Activated T-helper 9 cell treated with anti-CD3 and anti-CD28 coated beads, Interleukin-2, amount 50 U/mL, for 16 hours (primary cell): ENCODE data around the gene LKAAEAR1.

Experiments used
- DNase-seq: peaks from one replicate; pipeline ENCODE4 v3.0.0-alpha.2; 2020; ENCODE audit warnings: low read depth

The LKAAEAR1 gene

DNA sequence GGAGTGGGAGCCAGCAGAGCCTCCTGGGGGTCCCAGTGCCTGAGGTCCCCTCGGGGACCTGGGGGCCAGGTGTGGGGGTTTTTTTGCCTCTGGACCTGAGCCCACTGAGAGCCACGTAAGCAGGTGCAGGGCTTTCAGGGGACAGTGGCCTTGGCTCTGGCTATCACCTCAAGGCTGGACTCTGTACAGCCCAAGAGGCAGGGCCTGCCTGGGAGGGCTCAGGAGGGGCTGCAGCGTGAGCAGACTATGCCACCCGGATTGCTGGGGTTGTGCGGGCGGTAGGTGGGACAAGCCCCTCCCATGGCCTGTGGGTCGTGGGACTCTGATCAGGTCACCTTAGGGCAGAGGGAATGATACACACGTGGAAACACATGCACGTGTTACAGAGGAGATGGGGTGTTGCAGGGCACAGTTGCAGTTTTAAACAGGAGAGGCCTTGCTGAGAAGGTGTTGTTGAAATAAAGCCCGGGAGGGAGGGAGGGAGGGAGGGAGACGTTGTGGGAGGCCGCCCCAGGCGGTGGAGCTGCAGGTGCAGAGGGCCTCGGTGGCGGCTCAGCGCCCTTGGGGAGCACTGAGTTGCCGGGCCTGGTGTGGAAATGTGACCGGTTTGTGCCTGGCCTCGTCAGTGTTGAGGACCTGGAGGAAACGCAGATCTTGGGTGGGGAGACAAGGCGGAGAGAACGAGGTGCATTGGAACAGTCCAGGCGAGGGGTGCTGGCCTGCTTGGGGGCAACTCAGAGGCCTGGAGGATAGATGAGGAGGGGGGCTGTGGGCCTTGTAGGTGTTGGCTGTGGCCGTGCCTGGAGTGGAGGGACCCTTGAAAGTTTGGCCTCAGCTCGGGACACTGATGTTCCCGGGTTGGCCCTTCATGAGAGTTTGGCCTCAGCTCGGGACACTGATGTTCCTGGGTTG lies 18.9 kb downstream of the LKAAEAR1 start:
- DNase-seq, result no peak

DNA sequence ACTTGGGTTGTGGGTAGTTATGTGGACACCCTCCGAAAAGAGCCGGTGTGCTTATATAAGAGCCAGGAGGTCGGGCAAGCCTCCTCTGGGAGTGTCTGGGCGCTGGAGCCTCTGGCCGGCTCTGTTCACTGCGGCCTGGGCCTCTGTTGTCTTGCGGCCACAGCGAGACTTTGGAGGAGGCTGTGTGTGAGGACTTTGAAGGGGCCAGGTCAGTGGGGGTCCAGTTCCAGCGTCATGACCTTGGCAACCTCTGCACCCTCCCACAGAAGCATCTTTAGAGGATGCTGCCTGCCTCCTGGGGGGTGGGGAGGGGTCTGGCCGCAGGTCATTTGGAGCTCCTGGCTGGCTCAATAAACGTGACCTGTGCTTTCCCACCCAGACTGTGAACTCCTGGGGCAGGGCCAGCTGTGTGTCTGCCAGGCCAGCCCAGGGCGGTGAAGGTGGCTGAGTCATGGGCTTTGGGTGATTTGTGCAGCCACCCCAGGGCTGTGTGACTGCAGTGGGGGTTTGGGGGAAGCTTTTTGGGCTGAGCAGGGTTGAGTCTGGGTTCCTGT lies 20.0 kb downstream of the LKAAEAR1 start:
- no peak for DNase-seq

DNA sequence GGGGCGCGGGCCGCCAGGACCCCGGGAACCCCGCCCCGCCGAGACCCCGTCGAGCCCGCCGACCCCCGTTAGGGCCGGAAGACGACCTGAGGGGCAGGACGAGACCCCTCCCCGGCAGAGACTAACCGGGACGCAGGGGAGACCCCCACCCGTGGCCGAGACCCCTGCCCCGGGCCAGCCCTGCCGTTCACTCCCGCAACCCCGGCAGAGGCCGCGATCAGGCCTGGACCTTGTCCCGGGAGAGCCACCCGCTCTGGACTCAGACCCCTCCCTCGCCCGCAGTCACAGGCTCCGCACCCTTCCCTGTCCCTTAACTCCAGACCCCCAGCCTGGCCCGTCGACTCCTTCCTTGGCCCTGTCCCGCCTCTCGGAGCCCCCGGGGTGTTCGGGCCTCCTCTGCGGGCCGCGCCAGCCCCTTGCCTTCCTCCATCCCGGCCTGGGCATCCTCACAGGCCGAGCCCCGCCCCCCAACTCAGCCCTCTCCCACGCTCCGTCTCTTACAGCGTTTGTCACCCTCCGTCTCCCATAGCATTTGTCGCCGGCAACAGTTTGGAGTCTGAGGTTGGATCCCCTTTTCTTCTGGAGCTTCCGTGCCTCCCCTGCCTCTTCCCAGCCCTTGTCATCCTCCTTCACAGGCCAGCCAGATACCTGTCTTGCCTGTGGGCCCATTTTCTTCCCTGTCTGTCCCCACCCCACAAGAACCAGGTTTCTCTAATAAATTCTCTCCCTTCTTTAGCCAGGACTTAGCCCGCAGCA lies 20.6 kb downstream of the LKAAEAR1 start:
- DNase-seq, result peak; percentile 31

DNA sequence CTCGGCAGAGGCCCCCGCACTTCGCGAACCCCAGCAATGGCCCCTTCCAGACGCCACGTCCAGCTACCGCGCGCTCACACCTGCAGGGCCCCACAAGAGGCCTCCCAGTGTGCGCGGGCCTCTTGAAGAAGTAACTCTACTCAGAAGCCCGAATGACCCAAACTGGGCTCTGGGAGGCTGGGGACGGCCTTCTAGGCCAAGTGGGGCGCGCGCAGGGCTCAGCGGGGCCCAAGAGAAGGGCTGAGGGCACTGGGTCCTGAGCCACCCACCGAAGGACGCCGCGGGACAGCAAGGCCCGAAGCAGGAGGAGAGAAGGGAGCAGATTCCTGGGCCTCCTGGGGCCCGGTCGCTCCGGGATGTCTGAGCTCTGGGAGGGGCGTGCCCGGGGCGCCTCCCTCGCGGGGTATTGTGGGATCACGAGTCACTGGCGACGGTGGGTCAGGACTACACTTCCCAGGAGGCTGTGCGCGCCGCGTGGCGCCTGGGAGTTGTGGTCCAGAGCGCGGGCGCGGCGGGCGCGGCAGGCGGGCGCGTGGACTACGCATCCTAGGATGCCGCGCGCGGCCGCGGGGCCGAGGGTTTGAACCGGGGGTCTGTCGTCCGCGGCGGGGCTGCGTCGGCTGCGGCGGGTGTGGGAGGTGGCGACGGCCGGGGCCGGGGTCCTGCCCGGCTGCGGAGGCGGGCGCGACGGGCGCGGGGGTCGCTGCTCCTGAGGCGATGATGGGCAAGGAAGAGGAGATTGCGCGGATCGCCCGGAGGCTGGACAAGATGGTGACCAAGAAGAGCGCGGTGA lies 21.4 kb downstream of the LKAAEAR1 start, which contains the start of gene TCEA2:
TCEA2 (plus strand) TSS at position 603 of the 793 bp plus-strand sequence; CDS start at position 718, 115 bp downstream.
- peak; percentile 93 for DNase-seq

DNA sequence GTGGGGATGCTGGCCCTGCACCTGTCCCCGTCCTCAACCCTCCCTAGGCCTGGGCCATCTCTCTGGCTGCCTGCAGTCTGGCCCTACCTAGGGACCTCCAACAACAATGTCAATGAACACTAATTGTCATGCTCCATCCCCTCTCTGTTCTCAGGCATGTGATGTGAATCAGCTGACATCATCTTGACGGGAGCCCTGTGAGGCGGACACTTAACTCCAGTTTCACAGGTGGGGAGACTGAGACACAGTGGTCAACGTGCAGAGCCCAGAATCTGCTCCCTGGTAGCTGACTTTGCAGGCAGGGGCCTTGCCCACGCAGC lies 22.0 kb downstream of the LKAAEAR1 start:
- DNase-seq, result no peak

DNA sequence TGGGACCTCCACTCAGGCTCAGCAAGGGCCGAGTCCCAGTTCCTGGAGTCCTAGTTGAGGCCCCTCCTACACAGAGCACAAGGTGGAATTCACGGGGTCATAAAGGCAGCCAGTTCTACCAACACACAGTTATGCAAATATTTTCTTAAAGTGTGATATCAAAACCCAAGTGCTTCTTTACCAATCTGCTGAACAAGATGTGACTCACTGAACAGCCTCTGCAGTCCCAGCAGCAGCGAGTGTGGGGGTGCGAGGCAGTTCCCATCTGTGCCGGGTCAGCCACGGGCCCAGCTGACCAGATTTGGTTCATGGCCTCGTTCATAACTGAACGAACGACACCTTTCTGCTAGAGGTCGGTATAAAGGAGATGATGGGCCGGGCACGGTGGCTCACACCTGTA lies 25.7 kb downstream of the LKAAEAR1 start:
- no peak for DNase-seq

DNA sequence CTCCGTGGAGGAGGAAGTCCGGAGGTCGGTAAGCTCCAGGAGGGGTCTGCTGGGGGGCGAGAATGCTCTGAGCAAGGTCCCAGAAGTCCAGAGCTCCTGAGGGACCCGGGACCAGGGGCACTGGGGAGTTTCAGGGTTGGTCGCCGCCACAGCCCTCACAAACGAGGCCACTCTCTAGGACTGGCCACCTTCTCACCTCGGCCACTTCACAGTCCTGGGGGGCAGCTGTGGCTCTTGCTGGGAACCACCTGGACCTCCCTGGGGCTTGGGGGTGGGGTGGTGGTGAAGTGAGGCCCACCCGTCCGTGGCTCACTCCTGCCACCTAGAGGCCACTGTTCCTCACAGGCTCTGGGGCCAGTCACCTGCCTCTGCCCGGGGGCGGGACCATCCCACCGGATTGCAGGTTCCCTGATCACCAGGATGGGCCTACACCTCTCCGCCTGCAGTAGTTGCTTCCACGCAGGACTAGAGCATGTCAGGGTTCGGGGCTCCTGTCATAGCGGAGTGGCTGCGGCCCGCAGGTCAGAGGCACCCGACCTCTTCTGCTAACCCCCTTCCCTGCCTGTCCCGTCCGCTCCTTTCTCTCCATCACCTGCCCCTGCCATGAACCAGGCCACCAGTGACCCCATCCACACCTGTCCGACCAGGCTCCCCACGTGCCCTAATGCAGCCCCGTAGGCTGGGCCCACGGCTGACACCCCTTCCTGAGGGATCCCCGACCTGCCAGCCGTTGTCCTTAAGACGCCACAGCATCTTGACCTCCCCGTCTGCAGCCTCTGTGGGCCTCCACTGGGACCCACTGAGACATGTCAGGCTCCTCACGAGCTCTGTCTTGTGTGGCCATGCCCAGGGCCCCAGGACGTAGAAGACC lies 26.3 kb downstream of the LKAAEAR1 start:
- peak; percentile 69 for DNase-seq

DNA sequence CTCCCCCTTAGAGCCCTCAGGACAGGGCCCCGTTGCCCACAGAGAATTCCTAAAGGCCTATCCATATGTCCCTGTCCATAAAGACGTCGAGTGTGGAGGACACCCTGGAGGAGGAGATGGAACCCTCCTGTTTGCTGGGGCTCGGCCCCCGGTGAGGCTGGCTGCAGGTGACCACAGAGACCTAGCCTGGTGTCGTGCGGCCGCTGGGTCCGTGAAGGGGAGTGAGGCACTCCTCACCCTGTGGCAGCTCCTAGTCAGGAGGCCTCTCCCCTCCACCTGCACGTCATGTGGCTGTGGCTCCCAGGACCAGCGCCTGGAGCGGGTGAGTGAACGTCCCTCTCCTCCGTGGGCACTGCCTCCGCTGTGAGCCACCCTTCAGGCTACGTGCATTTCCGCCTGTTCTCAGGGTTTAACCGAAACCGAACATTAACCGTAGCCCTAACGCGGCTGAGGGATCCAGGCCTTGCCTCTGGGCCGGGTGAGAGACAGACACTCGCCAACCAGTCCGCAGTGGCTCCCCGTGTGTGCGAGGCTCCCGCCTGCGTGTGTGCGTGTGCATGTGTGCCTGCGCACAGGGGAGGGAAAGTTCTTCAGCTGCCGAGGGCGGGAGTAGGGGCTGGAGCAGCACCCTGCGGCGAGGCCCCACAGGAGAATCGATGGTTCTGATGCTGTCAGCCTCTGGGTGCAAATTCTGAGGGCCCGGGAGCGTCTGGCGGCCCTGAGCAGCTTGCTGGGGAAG lies 27.1 kb downstream of the LKAAEAR1 start:
- DNase-seq, result no peak

DNA sequence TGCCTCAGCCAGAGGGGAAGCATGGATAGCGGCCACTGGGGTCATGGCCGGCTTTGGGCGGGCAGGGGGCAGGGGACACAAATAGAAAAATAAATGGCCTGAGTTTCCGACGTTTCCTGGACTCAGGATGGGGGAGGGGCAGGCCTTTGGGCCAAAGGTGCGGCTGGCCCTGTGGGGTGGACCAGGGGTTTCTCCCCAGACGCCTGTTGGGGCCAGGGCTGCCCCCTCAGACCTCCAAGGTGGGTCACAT lies 27.6 kb downstream of the LKAAEAR1 start:
- DNase-seq, result no peak

DNA sequence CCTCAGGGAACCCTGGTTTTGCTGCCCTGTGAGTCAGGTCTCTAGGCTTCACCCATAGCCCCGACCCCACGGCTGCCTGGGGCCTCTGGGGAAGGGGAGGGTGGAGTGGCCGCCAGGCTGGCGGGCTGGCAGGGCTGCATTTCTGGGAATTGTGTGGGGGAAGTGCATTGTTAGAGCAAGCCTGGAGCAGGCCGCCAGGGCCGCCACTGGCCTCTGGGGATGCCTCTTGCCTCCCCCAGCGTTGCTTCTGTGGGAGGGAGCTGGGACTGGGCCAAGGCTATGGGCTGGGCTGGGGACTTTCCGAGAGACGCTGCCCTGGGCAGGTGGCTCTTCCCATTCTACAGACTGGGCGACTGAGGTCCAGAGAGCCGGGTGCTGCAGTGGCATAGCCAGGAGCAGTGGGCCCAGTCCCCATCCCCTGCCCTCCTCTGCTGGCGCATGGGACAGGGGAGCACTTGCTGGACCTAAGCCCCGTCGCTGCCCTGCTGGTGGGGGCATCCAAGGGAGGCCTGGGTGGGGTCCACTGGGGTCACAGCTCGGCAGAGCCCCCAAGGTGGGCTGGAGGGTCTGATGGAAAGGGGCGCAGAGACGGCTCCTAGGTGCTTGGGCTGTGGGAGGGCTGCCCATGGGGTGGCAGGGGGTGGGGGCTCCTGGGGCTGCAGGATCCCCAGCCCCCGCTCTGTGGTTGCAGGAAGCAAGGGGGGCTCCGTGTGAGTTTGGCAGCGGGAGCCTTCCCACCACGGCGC lies 28.1 kb downstream of the LKAAEAR1 start:
- no peak for DNase-seq

DNA sequence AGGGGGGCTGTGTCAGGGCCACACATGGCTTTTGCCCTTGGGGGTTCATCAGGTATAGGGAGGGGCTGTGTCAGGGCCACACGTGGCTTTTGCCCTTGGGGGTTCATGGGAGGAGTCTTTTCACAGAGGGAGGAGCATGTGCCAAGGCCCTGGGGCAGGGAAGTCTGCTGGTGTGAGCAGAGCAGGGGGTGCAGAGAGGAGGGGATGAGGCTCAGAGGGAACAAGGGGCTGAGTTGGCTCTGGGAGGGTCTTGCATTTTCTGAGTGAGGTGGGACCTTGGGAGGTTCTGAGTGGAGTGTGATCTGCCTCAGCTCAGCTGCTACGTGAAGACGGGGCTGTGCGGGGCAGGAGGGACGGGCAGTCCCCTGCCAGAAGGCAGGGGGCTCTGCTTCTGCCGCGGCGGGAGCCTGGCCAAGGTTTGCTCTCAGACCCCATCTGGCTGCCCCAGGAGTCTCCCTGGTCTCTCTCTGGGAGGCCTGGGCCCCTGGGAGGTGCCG lies 28.8 kb downstream of the LKAAEAR1 start:
- DNase-seq, result no peak

DNA sequence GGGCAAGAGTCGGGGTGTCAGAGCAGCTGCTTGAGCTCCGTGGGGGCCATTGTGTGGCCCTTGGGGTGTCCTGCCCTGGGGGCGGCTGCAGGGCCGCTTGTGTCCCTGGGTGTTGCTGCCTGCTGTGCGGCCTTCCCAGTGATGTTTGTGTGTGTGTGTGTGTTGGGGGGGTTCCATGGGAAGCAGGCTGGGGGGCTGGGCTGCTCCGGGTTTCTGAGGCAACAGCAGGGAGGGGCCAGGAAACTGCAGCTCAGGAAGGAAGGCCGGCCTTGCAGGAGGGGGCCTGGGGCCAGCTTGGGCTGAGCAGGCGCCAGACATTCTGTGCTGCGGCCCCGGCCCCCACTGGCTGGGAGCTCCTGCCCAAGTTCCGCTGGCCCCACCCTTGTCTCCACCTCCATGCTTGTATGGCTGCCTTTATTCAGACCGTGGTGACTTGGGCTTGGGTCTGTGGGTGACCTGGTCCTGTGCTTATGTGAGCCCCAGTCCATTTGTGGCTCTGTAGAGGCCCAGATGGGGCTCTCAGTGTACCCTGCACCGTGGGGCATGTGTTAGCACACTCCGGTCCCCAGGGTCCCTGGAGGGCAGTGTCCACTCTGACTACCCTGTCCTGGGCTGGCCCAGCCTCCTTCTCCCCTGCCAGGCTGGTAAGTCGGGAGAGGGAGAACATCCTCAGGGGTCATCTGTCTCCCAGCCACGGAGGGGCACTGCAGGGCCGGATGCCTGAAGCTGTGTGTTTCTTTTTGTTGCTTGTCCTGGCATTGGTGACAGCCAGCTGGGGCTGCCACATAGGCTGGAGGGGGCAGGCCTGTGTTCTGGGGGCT lies 30.1 kb downstream of the LKAAEAR1 start:
- DNase-seq, result no peak

DNA sequence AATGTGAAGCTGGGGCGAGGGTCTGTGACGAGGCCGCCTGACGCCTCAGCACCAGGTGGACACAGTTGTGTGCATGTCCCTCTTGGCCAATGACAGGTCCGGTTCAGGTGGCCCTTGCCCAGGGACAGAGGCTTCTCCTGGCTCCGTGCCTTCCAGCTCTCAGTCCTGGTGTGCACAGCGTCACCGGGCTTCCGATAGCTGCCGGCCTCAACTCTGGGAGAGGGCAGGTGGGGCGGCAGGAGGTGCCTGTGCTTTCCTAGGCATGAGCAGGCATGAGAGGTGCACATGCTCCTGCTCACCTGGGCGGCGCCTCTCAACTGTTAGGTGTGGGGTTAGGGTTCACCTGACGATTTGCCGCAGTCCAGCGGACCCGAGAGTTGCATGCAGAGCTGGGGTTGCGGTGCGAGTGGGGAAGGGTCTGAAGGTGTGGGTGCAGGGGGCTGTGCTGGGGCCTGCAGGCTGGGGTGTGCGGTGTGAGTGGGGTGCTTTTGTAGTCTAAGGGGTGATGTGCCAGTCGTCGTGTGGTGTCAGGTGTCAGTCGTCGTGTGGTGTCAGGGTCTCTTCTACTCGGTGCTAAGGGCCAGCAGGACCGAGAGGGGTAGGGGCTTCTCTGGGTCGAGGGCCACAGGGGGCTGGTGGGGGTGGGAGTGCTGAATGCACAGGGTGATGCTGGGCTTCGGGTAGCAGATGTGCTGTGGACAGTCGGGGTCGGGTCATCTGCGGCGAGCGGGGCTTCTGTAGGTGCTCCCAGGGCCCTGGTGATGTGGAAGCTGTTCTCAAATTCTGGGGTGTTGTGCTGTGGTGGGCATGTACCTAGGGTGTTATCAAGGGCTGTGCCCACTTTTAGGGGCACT lies 31.0 kb downstream of the LKAAEAR1 start:
- DNase-seq, result no peak

DNA sequence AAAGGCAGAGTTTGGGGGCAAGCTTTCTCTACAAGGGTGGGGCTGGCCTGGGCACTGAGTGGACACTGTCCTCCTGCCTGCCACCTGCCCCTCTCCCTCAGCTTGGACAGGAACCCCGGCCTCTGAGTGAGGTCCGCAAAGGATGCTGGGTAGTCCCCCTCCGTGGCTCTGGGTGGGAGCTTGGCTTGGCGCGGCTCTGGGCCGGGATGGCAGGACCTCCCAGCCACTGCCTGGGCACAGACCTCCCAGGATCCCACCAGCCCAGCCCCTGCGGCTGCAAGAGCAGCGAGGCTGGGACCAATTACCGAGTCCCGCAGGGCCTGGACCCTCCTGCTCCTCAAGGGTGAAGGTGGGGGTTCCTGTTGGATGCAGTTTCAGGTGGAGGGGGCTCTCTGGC lies 31.9 kb downstream of the LKAAEAR1 start:
- DNase-seq, result no peak

DNA sequence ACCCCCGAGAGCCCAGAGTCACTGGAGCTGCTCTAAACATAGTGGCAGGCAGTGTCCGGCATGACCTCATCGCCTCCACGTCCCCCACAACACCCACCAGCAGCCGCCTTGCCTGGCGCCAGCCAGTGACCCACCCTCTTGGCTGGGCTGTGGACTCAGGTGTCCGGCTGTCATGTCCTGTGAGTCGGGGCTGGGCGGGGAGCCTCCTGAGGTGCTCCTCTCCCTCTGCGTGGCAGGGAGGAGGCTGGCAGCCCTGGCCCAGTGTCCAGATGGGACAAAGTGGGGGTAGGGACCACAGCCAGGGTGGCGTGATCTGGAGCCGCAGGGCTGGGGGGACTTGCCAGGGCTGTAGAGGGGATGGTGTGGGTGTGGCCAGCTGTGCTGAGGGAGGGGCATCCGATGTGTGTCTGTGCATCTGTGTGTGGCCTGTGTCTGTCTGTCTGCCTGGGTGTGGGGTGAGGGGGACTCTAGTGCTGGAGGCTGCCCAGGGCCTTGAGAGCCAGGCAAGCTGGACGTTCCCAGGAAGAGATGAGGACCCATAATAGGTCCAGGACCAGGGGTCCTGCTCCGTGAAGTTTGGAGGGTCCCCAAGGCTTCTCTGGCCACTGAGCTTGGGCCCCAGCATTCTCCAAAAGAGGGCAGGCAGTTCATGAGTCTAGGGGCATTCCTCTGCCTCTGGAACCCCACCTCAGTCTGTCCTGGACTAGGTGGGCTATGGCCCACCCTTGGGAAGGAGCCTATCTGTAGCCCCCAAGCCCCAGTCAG lies 32.5 kb downstream of the LKAAEAR1 start:
- DNase-seq, result no peak

DNA sequence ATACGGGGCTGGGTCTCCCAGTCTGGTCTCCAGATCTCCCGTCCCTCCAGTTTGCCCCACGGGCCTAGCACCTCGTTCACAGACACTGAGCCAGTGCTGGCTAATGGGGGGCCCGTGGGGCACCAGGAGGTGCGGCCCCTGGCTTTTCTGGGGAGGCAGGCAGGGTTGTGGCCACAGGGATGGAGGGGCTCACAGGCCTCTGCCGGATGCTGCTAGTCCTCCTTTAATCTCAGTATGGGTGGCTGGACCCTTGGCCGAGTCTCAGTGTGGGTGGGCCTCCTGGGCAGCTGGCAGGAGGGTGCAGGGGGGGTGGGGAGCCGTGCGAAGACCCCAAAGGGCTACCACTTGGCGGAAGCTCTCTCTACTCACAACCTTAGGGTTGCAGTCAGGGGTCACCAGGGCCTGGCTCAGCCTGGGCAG lies 33.2 kb downstream of the LKAAEAR1 start:
- DNase-seq, result no peak
